Measurements from ENCODE around the gene RAB8B. TPM values are rescaled to one million over a fixed set of nuclear protein-coding genes. Genes with fewer than 3 reads are reported as not detected.

The RAB8B gene
- polyA plus RNA-seq, 1 donor from 2014 or later, result 87.1 TPM

DNA sequence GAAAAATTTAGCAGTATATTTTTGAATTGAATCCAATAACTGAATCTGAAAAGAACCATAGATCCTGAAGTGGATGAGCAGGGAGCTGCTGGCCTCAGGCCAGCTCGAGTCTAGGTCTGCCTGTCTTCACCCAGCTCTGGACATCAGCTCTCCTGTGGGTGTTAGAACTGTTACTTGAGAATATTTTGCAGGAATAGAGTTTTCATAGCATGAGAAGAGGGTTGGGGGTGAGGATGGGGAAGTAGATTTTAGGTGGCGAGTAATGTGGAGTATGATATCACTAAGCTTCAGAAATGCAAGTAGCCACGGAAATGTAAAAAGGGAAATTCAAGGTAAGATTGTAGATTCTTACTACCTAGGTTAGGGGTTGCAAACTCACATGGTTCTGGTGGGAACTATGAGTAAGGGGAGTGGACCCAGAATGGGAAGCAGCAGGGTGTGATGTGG lies 6.2 kb downstream of the RAB8B start:
- no peak overlapping the region for H3K4me3 ChIP-seq (ENCODE audit: low read length)
- no peaks in the 10 kb centered on the region for H3F3A ChIP-seq (ENCODE audit: insufficient read depth, low read length, poor library complexity, severe bottlenecking)

GRCh38 chr15:63196842-63197241 lies 7.4 kb downstream of the RAB8B start:
- H3K4me3 ChIP-seq (ENCODE audit: low read length), result no peak overlapping the region
- H3K9me2 ChIP-seq (ENCODE audit: insufficient read depth, low read length), result no peaks in the 10 kb centered on the region
- H3K27me3 ChIP-seq (ENCODE audit: insufficient read depth, low read depth, low read length), result no peaks in the 10 kb centered on the region
- H3K36me3 ChIP-seq (ENCODE audit: insufficient read depth, low read length), result no peaks in the 10 kb centered on the region
- H3K9ac ChIP-seq (ENCODE audit: low read length), result no peak overlapping the region
- no peaks in the 10 kb centered on the region for H4K20me1 ChIP-seq (ENCODE audit: insufficient read depth)
- peaks cover 97% of the 10 kb centered on the region for H3K79me2 ChIP-seq (replicated peaks; ENCODE audit: insufficient read depth, low read length)
- H3K4me2 ChIP-seq (ENCODE audit: low read length), result no peak overlapping the region
- no peaks in the 10 kb centered on the region for H3F3A ChIP-seq (ENCODE audit: insufficient read depth, low read length, poor library complexity, severe bottlenecking)
- H2AFZ ChIP-seq (ENCODE audit: low read depth, low read length), result no peak overlapping the region
- no peaks in the 10 kb centered on the region for H3K9me3 ChIP-seq (ENCODE audit: low read length)
- no peak overlapping the region for H3K27ac ChIP-seq (ENCODE audit: low read length)
- TF ChIP-seq POLR2AphosphoS5 (IDR thresholded peaks at IDR 0.05) (no peak), EP300 (conservative IDR thresholded peaks at IDR 0.05; ENCODE audit: poor library complexity, severe bottlenecking) (no peak), MXI1 (conservative IDR thresholded peaks at IDR 0.05; ENCODE audit: poor library complexity, severe bottlenecking) (no peak), REST (IDR thresholded peaks at IDR 0.05; ENCODE audit: borderline replicate concordance) (no peak), SMC3 (conservative IDR thresholded peaks at IDR 0.05; ENCODE audit: poor library complexity) (no peak), TAF1 (IDR thresholded peaks at IDR 0.05; ENCODE audit: low read depth) (no peak), RAD21 (conservative IDR thresholded peaks at IDR 0.05) (no peak)
- TF ChIP-seq, protein P1, sequence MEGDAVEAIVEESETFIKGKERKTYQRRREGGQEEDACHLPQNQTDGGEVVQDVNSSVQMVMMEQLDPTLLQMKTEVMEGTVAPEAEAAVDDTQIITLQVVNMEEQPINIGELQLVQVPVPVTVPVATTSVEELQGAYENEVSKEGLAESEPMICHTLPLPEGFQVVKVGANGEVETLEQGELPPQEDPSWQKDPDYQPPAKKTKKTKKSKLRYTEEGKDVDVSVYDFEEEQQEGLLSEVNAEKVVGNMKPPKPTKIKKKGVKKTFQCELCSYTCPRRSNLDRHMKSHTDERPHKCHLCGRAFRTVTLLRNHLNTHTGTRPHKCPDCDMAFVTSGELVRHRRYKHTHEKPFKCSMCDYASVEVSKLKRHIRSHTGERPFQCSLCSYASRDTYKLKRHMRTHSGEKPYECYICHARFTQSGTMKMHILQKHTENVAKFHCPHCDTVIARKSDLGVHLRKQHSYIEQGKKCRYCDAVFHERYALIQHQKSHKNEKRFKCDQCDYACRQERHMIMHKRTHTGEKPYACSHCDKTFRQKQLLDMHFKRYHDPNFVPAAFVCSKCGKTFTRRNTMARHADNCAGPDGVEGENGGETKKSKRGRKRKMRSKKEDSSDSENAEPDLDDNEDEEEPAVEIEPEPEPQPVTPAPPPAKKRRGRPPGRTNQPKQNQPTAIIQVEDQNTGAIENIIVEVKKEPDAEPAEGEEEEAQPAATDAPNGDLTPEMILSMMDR (IDR thresholded peaks at IDR 0.05; ENCODE audit: poor library complexity, severe bottlenecking), result no peak

More for the DNA sequence above, 6.2 kb downstream of the RAB8B start:
- no peak overlapping the region for H3K9ac ChIP-seq (ENCODE audit: low read length)
- H3K36me3 ChIP-seq (ENCODE audit: insufficient read depth, low read length), result no peaks in the 10 kb centered on the region
- H3K9me3 ChIP-seq (ENCODE audit: low read length), result no peaks in the 10 kb centered on the region
- no peak overlapping the region for H2AFZ ChIP-seq (ENCODE audit: low read depth, low read length)
- no peaks in the 10 kb centered on the region for H3K27me3 ChIP-seq (ENCODE audit: insufficient read depth, low read depth, low read length)
- H4K20me1 ChIP-seq (ENCODE audit: insufficient read depth), result no peaks in the 10 kb centered on the region
- H3K4me2 ChIP-seq (ENCODE audit: low read length), result no peak overlapping the region
- no peaks in the 10 kb centered on the region for H3K9me2 ChIP-seq (ENCODE audit: insufficient read depth, low read length)
- peaks cover 97% of the 10 kb centered on the region for H3K79me2 ChIP-seq (replicated peaks; ENCODE audit: insufficient read depth, low read length)
- TF ChIP-seq RAD21 (conservative IDR thresholded peaks at IDR 0.05) (no peak), TAF1 (IDR thresholded peaks at IDR 0.05; ENCODE audit: low read depth) (no peak), SMC3 (conservative IDR thresholded peaks at IDR 0.05; ENCODE audit: poor library complexity) (no peak), POLR2AphosphoS5 (IDR thresholded peaks at IDR 0.05) (no peak), EZH2 (IDR thresholded peaks at IDR 0.05; ENCODE audit: borderline replicate concordance, insufficient read depth, low read length, poor library complexity, severe bottlenecking) (no peak), EP300 (conservative IDR thresholded peaks at IDR 0.05; ENCODE audit: poor library complexity, severe bottlenecking) (no peak), REST (IDR thresholded peaks at IDR 0.05; ENCODE audit: borderline replicate concordance) (no peak), MXI1 (conservative IDR thresholded peaks at IDR 0.05; ENCODE audit: poor library complexity, severe bottlenecking) (no peak)
- TF ChIP-seq, protein P1 (IDR thresholded peaks at IDR 0.05; ENCODE audit: poor library complexity, severe bottlenecking), result no peak
- H3K27ac ChIP-seq (ENCODE audit: low read length), result no peak overlapping the region

Data from neural cell (in vitro differentiated cells).